ENCODE data around the gene C17orf58. TPM values are rescaled to one million over a fixed set of nuclear protein-coding genes. Genes with fewer than 3 reads are reported as not detected.
"Not testable (repeated sequence)": the region's sequence is repeated elsewhere in the genome, so short reads cannot be mapped to it uniquely, and the experiment has no call there.

Gene C17orf58
- 10 to 100 TPM; 24.7 to 28.0 (median 26.2) TPM for polyA plus RNA-seq (ENCODE audit: insufficient read length in 4 of 4)

- DNase-seq (ENCODE audit: low read depth in 4 of 4, low spot score in 3 of 4) = not testable (repeated sequence)
Measured at GRCh38 chr17:67996301-67997171, at the start of gene C17orf58. Gene C17orf58 (minus strand): TSS chr17:67996469. CDS start chr17:67996198, 271 bp downstream.

- DNase-seq (ENCODE audit: low read depth in 4 of 4, low spot score in 3 of 4) = no peak
Measured at GRCh38 chr17:68036304-68037147, 40.3 kb upstream of the C17orf58 start.

GRCh38 chr17:68035523-68036303, 39.4 kb upstream of the C17orf58 start, which contains the start of gene KPNA2:
Gene KPNA2 (plus strand): TSS chr17:68035735. CDS start chr17:68037133, 1,398 bp downstream.
- DNase-seq (ENCODE audit: low read depth in 4 of 4, low spot score in 3 of 4) = peak in 2 of 4 donors; percentile 98

- peak in 2 of 4 donors; percentile 89 to 95 for DNase-seq (ENCODE audit: low read depth in 4 of 4, low spot score in 3 of 4)
Measured at GRCh38 chr17:68035131-68035522, 38.9 kb upstream of the C17orf58 start.

GRCh38 chr17:68034452-68034776, 38.1 kb upstream of the C17orf58 start:
- no peak for DNase-seq (ENCODE audit: low read depth in 4 of 4, low spot score in 3 of 4)

- no peak for DNase-seq (ENCODE audit: low read depth in 4 of 4, low spot score in 3 of 4)
Measured at GRCh38 chr17:68033636-68034451, 37.6 kb upstream of the C17orf58 start.

GRCh38 chr17:68029512-68030215, 33.4 kb upstream of the C17orf58 start:
- DNase-seq (ENCODE audit: low read depth in 4 of 4, low spot score in 3 of 4) = no peak

GRCh38 chr17:68022547-68022946, 26.3 kb upstream of the C17orf58 start:
- not testable (repeated sequence) for DNase-seq (ENCODE audit: low read depth in 4 of 4, low spot score in 3 of 4)

GRCh38 chr17:68021963-68022362, 25.7 kb upstream of the C17orf58 start:
- no peak for DNase-seq (ENCODE audit: low read depth in 4 of 4, low spot score in 3 of 4)

GRCh38 chr17:68020791-68021190, 24.5 kb upstream of the C17orf58 start:
- DNase-seq (ENCODE audit: low read depth in 4 of 4, low spot score in 3 of 4) = not testable (repeated sequence)

- no peak for DNase-seq (ENCODE audit: low read depth in 4 of 4, low spot score in 3 of 4)
Measured at GRCh38 chr17:68020409-68020756, 24.1 kb upstream of the C17orf58 start.

GRCh38 chr17:68019675-68020408, 23.6 kb upstream of the C17orf58 start:
- DNase-seq (ENCODE audit: low read depth in 4 of 4, low spot score in 3 of 4) = peak; percentile 87 to 94 (median 91)

GRCh38 chr17:68019336-68019674, 23.0 kb upstream of the C17orf58 start:
- no peak for DNase-seq (ENCODE audit: low read depth in 4 of 4, low spot score in 3 of 4)

- DNase-seq (ENCODE audit: low read depth in 4 of 4, low spot score in 3 of 4) = not testable (repeated sequence)
Measured at GRCh38 chr17:68018493-68018892, 22.2 kb upstream of the C17orf58 start.

- DNase-seq (ENCODE audit: low read depth in 4 of 4, low spot score in 3 of 4) = no peak
Measured at GRCh38 chr17:68016838-68017237, 20.6 kb upstream of the C17orf58 start.

GRCh38 chr17:68015081-68015723, 18.9 kb upstream of the C17orf58 start:
- no peak for DNase-seq (ENCODE audit: low read depth in 4 of 4, low spot score in 3 of 4)

GRCh38 chr17:68013385-68013784, 17.1 kb upstream of the C17orf58 start:
- DNase-seq (ENCODE audit: low read depth in 4 of 4, low spot score in 3 of 4) = no peak

- DNase-seq (ENCODE audit: low read depth in 4 of 4, low spot score in 3 of 4) = no peak
Measured at GRCh38 chr17:68011199-68011665, 15.0 kb upstream of the C17orf58 start.

All from right renal pelvis (tissue), 4 donors.